Subcutaneous adipose tissue (tissue), 4 donors: ENCODE measurements around the gene EXOC4. TPM values are rescaled to one million over a fixed set of nuclear protein-coding genes. Genes with fewer than 3 reads are reported as not detected.

Experiments
- CTCF ChIP-seq: fragments of 450-650 bp; IDR thresholded peaks from one replicate; pipeline ENCODE4 v1.5.1; 2016; ENCODE audit warnings: low read depth, mild to moderate bottlenecking, control low read depth, antibody characterized with exemption, moderate library complexity
- total RNA-seq, 4 donors: library from RNA; depleted of rRNA; stranded (reverse); fragments of >200 nt; gene quantifications; one replicate each; pipeline ENCODE4 v1.1.0, GENCODE V29; 2016

Gene EXOC4
- total RNA-seq, 4 donors from 2014 or later = 62.9 to 84.3 (median 77.3) TPM

- no peak for TF ChIP-seq CTCF
These were observed 29.2 kb downstream of the EXOC4 start for GRCh38 chr7:133282094-133282493.

GRCh38 chr7:133284092-133284491 lies 31.2 kb downstream of the EXOC4 start:
- TF ChIP-seq CTCF = no peak

GRCh38 chr7:133288970-133289369 lies 36.1 kb downstream of the EXOC4 start:
- TF ChIP-seq CTCF = no peak

- TF ChIP-seq CTCF = no peak
These were observed 37.2 kb downstream of the EXOC4 start for GRCh38 chr7:133290041-133290440.

GRCh38 chr7:133290676-133291333 lies 37.9 kb downstream of the EXOC4 start:
- no peak for TF ChIP-seq CTCF

- TF ChIP-seq CTCF = no peak
These were observed 39.8 kb downstream of the EXOC4 start for GRCh38 chr7:133292631-133293030.

- TF ChIP-seq CTCF = no peak
These were observed 40.7 kb downstream of the EXOC4 start for GRCh38 chr7:133293384-133294160.
